Kidney capillary endothelial cell (primary cell): ENCODE results near the gene C16orf54.
"Not testable (repeated sequence)": the region's sequence is repeated elsewhere in the genome, so short reads cannot be mapped to it uniquely, and the experiment has no call there.

Experiments used
- DNase-seq: peaks from one replicate; pipeline ENCODE4 v3.0.0-alpha.2; 2018; ENCODE audit warnings: low spot score

The C16orf54 gene

GRCh38 chr16:29708917-29709600 lies 36.7 kb downstream of the C16orf54 start:
- DNase-seq = no peak

- DNase-seq = not testable (repeated sequence)
These were observed 38.6 kb downstream of the C16orf54 start for GRCh38 chr16:29707160-29707559.

- DNase-seq = no peak
These were observed 40.8 kb downstream of the C16orf54 start for GRCh38 chr16:29705030-29705429.

GRCh38 chr16:29702269-29702668 lies 43.5 kb downstream of the C16orf54 start:
- DNase-seq = no peak

- no peak for DNase-seq
These were observed 44.6 kb downstream of the C16orf54 start for GRCh38 chr16:29701214-29701555.

GRCh38 chr16:29700253-29700987 lies 45.4 kb downstream of the C16orf54 start:
- peak; percentile 70 for DNase-seq

- DNase-seq = no peak
These were observed 46.2 kb downstream of the C16orf54 start for GRCh38 chr16:29699324-29700219.

- DNase-seq = no peak
These were observed 47.1 kb downstream of the C16orf54 start for GRCh38 chr16:29698484-29699323.

GRCh38 chr16:29698042-29698441 lies 47.7 kb downstream of the C16orf54 start:
- DNase-seq = no peak

GRCh38 chr16:29697391-29697790 lies 48.4 kb downstream of the C16orf54 start:
- DNase-seq = no peak

- no peak for DNase-seq
These were observed 48.9 kb downstream of the C16orf54 start for GRCh38 chr16:29696881-29697331.

- not testable (repeated sequence) for DNase-seq
These were observed 50.1 kb downstream of the C16orf54 start for GRCh38 chr16:29695675-29696074.

- no peak for DNase-seq
These were observed 51.2 kb downstream of the C16orf54 start for GRCh38 chr16:29694384-29695195.

GRCh38 chr16:29692606-29693005 lies 53.2 kb downstream of the C16orf54 start:
- not testable (repeated sequence) for DNase-seq
